ENCODE measurements around the gene SHROOM2.

Gene SHROOM2, protein sequence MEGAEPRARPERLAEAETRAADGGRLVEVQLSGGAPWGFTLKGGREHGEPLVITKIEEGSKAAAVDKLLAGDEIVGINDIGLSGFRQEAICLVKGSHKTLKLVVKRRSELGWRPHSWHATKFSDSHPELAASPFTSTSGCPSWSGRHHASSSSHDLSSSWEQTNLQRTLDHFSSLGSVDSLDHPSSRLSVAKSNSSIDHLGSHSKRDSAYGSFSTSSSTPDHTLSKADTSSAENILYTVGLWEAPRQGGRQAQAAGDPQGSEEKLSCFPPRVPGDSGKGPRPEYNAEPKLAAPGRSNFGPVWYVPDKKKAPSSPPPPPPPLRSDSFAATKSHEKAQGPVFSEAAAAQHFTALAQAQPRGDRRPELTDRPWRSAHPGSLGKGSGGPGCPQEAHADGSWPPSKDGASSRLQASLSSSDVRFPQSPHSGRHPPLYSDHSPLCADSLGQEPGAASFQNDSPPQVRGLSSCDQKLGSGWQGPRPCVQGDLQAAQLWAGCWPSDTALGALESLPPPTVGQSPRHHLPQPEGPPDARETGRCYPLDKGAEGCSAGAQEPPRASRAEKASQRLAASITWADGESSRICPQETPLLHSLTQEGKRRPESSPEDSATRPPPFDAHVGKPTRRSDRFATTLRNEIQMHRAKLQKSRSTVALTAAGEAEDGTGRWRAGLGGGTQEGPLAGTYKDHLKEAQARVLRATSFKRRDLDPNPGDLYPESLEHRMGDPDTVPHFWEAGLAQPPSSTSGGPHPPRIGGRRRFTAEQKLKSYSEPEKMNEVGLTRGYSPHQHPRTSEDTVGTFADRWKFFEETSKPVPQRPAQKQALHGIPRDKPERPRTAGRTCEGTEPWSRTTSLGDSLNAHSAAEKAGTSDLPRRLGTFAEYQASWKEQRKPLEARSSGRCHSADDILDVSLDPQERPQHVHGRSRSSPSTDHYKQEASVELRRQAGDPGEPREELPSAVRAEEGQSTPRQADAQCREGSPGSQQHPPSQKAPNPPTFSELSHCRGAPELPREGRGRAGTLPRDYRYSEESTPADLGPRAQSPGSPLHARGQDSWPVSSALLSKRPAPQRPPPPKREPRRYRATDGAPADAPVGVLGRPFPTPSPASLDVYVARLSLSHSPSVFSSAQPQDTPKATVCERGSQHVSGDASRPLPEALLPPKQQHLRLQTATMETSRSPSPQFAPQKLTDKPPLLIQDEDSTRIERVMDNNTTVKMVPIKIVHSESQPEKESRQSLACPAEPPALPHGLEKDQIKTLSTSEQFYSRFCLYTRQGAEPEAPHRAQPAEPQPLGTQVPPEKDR (N-terminal part only)

GRCh38 chrX:9785944-9786797 lies at the start of gene SHROOM2:
SHROOM2 (plus strand) TSS chrX:9786429; CDS start chrX:9786546, 117 bp downstream.
- Histone ChIP-seq H3K4me1 (ENCODE audit: control insufficient read depth, insufficient read depth, low read length) (peaks cover 40% of the 10 kb centered on the region), H3K9ac (ENCODE audit: low read depth, low read length) (peak within 1 kb of the TSS; percentile 42; the same call in 1 of the 2 replicates), H3K9me3 (ENCODE audit: control insufficient read depth, insufficient read depth, low read length) (no peaks in the 10 kb centered on the region), H3K27ac (ENCODE audit: low read depth, low read length) (peak within 1 kb of the TSS; percentile 58), H3K36me3 (ENCODE audit: control insufficient read depth, insufficient read depth, low read length) (no peaks in the 10 kb centered on the region), H3K27me3 (ENCODE audit: control insufficient read depth, insufficient read depth, low read length) (peaks cover 16% of the 10 kb centered on the region), H3K4me3 (ENCODE audit: low read depth, low read length) (peak within 1 kb of the TSS; percentile 82)

- no peak overlapping the region for H3K4me3 ChIP-seq (ENCODE audit: low read depth, low read length)
- no peak overlapping the region for H3K27ac ChIP-seq (ENCODE audit: low read depth, low read length)
- H3K9me3 ChIP-seq (ENCODE audit: control insufficient read depth, insufficient read depth, low read length), result peaks cover 4% of the 10 kb centered on the region; the same call in 1 of the 2 replicates
- H3K9ac ChIP-seq (ENCODE audit: low read depth, low read length), result no peak overlapping the region
- no peaks in the 10 kb centered on the region for H3K4me1 ChIP-seq (ENCODE audit: control insufficient read depth, insufficient read depth, low read length)
- H3K27me3 ChIP-seq (ENCODE audit: control insufficient read depth, insufficient read depth, low read length), result no peaks in the 10 kb centered on the region
- H3K36me3 ChIP-seq (ENCODE audit: control insufficient read depth, insufficient read depth, low read length), result peaks cover 39% of the 10 kb centered on the region
Observed at GRCh38 chrX:9737363-9737762, 48.9 kb upstream of the SHROOM2 start.

DNA sequence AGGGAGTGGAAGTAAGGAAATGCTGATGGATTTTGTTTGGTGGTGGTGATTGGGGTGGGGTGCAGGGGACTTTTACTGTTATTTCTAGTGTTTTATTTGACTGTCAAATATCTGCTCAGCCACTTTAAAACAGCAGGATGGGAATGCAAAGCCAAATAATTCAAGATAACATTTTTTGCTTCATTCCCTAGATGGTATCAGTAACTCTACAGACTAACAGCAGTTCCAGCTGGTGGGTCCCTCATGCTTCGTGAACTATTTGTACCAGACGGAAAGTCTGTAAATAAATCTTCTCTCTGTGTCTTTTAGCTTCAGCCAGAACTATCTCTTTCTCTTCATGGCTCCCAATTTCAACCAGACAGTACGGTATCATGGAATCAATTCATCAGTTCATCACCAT lies 48.1 kb upstream of the SHROOM2 start:
- Histone ChIP-seq H3K9ac (ENCODE audit: low read depth, low read length) (no peak overlapping the region), H3K27me3 (ENCODE audit: control insufficient read depth, insufficient read depth, low read length) (no peaks in the 10 kb centered on the region), H3K4me1 (ENCODE audit: control insufficient read depth, insufficient read depth, low read length) (no peaks in the 10 kb centered on the region), H3K4me3 (ENCODE audit: low read depth, low read length) (no peak overlapping the region), H3K36me3 (ENCODE audit: control insufficient read depth, insufficient read depth, low read length) (peaks cover 46% of the 10 kb centered on the region), H3K27ac (ENCODE audit: low read depth, low read length) (no peak overlapping the region), H3K9me3 (ENCODE audit: control insufficient read depth, insufficient read depth, low read length) (peaks cover 2% of the 10 kb centered on the region; the same call in 1 of the 2 replicates)

- no peak overlapping the region for H3K4me3 ChIP-seq (ENCODE audit: low read depth, low read length)
- H3K36me3 ChIP-seq (ENCODE audit: control insufficient read depth, insufficient read depth, low read length), result peaks cover 48% of the 10 kb centered on the region
- no peak overlapping the region for H3K9ac ChIP-seq (ENCODE audit: low read depth, low read length)
- H3K4me1 ChIP-seq (ENCODE audit: control insufficient read depth, insufficient read depth, low read length), result no peaks in the 10 kb centered on the region
- no peaks in the 10 kb centered on the region for H3K27me3 ChIP-seq (ENCODE audit: control insufficient read depth, insufficient read depth, low read length)
- no peak overlapping the region for H3K27ac ChIP-seq (ENCODE audit: low read depth, low read length)
- no peaks in the 10 kb centered on the region for H3K9me3 ChIP-seq (ENCODE audit: control insufficient read depth, insufficient read depth, low read length)
Observed at GRCh38 chrX:9739130-9739529, 47.1 kb upstream of the SHROOM2 start.

DNA sequence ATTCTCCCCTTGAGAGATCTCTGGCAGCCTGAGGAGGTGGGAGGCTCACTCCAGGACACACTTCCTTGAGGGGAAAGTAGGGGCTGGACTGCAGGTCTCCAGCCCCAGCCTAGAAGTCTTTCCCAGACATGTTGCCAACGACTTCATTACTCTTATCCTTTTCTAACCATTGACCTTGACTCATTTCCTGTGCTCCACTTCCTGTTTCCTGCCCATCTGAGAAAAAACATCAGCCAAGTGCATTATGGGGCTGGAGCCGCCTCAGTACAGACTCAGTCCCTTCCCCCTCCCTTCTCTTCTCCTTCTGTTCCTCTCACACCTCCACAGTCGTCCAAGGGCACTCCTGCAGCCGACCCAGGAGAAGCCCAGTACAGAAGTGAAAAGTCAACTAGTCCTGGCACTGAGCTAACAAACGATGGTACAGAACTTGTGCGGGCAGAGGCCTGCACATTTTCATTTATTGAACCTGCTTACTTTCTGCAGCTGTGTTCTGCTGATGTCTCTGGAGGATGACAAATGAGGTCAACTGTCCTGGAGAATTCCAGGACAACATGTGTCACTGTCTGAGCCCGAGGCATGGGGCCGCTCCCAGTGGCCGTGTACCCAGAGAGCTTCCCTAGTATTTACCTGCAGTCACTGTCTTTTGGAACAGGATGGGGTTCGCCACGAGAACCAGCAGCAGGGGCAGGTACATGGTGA lies 40.7 kb upstream of the SHROOM2 start:
- Histone ChIP-seq H3K9me3 (ENCODE audit: control insufficient read depth, insufficient read depth, low read length) (no peaks in the 10 kb centered on the region), H3K9ac (ENCODE audit: low read depth, low read length) (no peak overlapping the region), H3K36me3 (ENCODE audit: control insufficient read depth, insufficient read depth, low read length) (peaks cover 16% of the 10 kb centered on the region), H3K27ac (ENCODE audit: low read depth, low read length) (no peak overlapping the region), H3K4me1 (ENCODE audit: control insufficient read depth, insufficient read depth, low read length) (peaks cover 16% of the 10 kb centered on the region), H3K4me3 (ENCODE audit: low read depth, low read length) (no peak overlapping the region), H3K27me3 (ENCODE audit: control insufficient read depth, insufficient read depth, low read length) (no peaks in the 10 kb centered on the region)

DNA sequence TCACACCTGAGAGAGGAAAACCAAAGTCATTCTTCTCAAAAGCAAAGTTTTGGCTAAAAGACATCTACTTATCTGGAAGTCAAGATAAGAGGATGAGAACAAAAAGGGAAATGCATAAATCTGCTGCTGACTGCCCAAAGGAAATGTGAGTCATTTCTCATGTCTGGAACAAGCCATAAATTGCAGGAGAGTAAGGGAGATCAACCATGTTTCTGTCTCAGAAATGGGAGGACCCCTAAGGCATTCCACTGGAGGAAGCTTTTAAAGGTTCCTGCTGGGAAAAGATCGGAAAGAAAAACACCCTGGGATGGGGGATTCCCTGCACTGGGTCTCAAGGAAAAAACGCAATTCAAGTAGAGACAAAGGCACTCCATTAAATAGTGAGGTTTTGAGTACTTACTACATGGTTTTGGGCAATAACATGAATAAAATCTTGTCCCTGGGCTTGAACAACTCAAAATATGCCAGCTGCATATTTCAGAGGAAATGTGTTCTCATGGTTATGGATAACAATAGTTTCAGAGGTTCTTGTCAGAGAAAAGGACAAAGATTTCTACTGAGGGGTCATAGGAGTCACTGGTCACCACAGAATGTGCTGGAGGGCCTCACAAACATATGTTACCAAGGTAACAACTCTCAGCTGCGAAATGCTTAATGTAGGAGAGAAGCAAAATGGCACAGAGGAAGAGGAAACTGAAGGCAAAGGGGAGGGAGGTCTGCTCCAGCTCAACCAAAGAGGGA lies 39.9 kb upstream of the SHROOM2 start:
- Histone ChIP-seq H3K9ac (ENCODE audit: low read depth, low read length) (no peak overlapping the region), H3K4me3 (ENCODE audit: low read depth, low read length) (no peak overlapping the region), H3K9me3 (ENCODE audit: control insufficient read depth, insufficient read depth, low read length) (no peaks in the 10 kb centered on the region), H3K4me1 (ENCODE audit: control insufficient read depth, insufficient read depth, low read length) (peaks cover 16% of the 10 kb centered on the region), H3K27ac (ENCODE audit: low read depth, low read length) (peak overlapping the region; percentile 65), H3K36me3 (ENCODE audit: control insufficient read depth, insufficient read depth, low read length) (peaks cover 10% of the 10 kb centered on the region), H3K27me3 (ENCODE audit: control insufficient read depth, insufficient read depth, low read length) (no peaks in the 10 kb centered on the region)

DNA sequence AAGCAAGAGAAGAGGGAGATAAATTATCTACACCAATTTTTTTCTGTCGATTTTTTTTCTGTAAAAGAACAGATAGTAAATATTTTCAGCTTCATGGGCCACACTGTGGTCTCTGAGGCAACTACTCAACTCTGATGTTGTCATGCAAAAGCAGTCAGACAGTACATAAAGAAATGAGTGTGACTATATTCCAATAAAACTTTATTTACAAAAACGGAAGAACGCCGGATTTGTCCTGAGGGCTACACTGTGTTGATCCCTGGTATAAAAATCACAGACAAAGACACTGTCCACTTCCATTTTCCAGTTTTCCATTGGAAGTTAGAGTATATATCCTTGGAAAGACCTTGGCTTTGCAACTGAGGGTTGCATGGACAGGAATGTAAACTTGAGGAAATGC lies 38.6 kb upstream of the SHROOM2 start:
- Histone ChIP-seq H3K36me3 (ENCODE audit: control insufficient read depth, insufficient read depth, low read length) (peaks cover 9% of the 10 kb centered on the region), H3K4me3 (ENCODE audit: low read depth, low read length) (no peak overlapping the region)

GRCh38 chrX:9749146-9749692 lies 37.0 kb upstream of the SHROOM2 start:
- H3K27ac ChIP-seq (ENCODE audit: low read depth, low read length), result no peak overlapping the region
- no peaks in the 10 kb centered on the region for H3K27me3 ChIP-seq (ENCODE audit: control insufficient read depth, insufficient read depth, low read length)
- H3K9me3 ChIP-seq (ENCODE audit: control insufficient read depth, insufficient read depth, low read length), result no peaks in the 10 kb centered on the region
- H3K4me1 ChIP-seq (ENCODE audit: control insufficient read depth, insufficient read depth, low read length), result peaks cover 16% of the 10 kb centered on the region
- H3K4me3 ChIP-seq (ENCODE audit: low read depth, low read length), result no peak overlapping the region
- no peak overlapping the region for H3K9ac ChIP-seq (ENCODE audit: low read depth, low read length)
- 0 out of 2 replicates have a peak, but pooled peaks cover 3% of the 10 kb centered on the region for H3K36me3 ChIP-seq (ENCODE audit: control insufficient read depth, insufficient read depth, low read length)

More for the DNA sequence above, 38.6 kb upstream of the SHROOM2 start:
- Histone ChIP-seq H3K4me1 (ENCODE audit: control insufficient read depth, insufficient read depth, low read length) (peaks cover 16% of the 10 kb centered on the region), H3K9me3 (ENCODE audit: control insufficient read depth, insufficient read depth, low read length) (no peaks in the 10 kb centered on the region), H3K27me3 (ENCODE audit: control insufficient read depth, insufficient read depth, low read length) (no peaks in the 10 kb centered on the region), H3K27ac (ENCODE audit: low read depth, low read length) (no peak overlapping the region), H3K9ac (ENCODE audit: low read depth, low read length) (no peak overlapping the region)

- Histone ChIP-seq H3K27me3 (ENCODE audit: control insufficient read depth, insufficient read depth, low read length) (no peaks in the 10 kb centered on the region), H3K36me3 (ENCODE audit: control insufficient read depth, insufficient read depth, low read length) (0 out of 2 replicates have a peak, but pooled peaks cover 17% of the 10 kb centered on the region), H3K9ac (ENCODE audit: low read depth, low read length) (no peak overlapping the region), H3K9me3 (ENCODE audit: control insufficient read depth, insufficient read depth, low read length) (no peaks in the 10 kb centered on the region), H3K4me3 (ENCODE audit: low read depth, low read length) (no peak overlapping the region), H3K4me1 (ENCODE audit: control insufficient read depth, insufficient read depth, low read length) (no peaks in the 10 kb centered on the region), H3K27ac (ENCODE audit: low read depth, low read length) (no peak overlapping the region)
Observed at GRCh38 chrX:9757366-9757765, 28.9 kb upstream of the SHROOM2 start.
